Measurements from ENCODE around the gene RNF222. TPM values are rescaled to one million over a fixed set of nuclear protein-coding genes. Genes with fewer than 3 reads are reported as not detected.
A peak's percentile ranks its signal among the peaks of the same experiment; 100 is the strongest.

The RNF222 gene
- total RNA-seq, 2 donors from 2014 or later = not detected

DNA sequence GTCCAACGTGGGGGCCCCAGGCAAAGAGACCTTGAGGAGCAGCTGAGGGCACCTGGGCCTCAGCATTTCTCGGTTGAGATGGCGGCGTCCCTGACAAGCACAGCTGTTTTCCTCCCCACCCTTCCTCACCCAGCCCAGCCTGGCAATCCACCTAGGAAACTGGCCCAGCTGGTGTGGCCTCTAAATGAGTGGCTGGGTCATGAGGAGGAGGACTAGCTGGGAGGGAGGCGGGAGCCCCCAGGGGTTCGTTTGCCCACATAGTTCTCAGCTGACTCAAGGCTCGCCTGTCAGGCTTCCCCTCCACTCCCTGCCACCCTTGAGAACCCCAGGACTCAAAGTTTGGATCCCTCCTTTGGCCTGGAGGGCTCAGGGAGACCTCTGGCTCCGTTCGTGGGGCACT is 5.9 kb downstream of the RNF222 start:
- H3K9me3 Mint-ChIP-seq = no peaks in the 10 kb centered on the region
- no peak overlapping the region for H3K9ac ChIP-seq (ENCODE audit: extremely low read depth, low read length, poor library complexity, severe bottlenecking)
- no peak overlapping the region for H3K4me3 ChIP-seq (ENCODE audit: low read length)
- peak; percentile 82 for DNase-seq
- no peak overlapping the region for H3K4me3 Mint-ChIP-seq
- TF ChIP-seq, protein P1, sequence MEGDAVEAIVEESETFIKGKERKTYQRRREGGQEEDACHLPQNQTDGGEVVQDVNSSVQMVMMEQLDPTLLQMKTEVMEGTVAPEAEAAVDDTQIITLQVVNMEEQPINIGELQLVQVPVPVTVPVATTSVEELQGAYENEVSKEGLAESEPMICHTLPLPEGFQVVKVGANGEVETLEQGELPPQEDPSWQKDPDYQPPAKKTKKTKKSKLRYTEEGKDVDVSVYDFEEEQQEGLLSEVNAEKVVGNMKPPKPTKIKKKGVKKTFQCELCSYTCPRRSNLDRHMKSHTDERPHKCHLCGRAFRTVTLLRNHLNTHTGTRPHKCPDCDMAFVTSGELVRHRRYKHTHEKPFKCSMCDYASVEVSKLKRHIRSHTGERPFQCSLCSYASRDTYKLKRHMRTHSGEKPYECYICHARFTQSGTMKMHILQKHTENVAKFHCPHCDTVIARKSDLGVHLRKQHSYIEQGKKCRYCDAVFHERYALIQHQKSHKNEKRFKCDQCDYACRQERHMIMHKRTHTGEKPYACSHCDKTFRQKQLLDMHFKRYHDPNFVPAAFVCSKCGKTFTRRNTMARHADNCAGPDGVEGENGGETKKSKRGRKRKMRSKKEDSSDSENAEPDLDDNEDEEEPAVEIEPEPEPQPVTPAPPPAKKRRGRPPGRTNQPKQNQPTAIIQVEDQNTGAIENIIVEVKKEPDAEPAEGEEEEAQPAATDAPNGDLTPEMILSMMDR (conservative IDR thresholded peaks at IDR 0.05) = no peak
- H3K36me3 ChIP-seq (ENCODE audit: control insufficient read depth, insufficient read depth, low read length) = no peaks in the 10 kb centered on the region
- no peaks in the 10 kb centered on the region for H3K9me3 ChIP-seq (ENCODE audit: control insufficient read depth, low read length)
- H3K4me1 ChIP-seq (ENCODE audit: control insufficient read depth, insufficient read depth, low read length) = no peaks in the 10 kb centered on the region
- H3K27ac Mint-ChIP-seq = no peak overlapping the region
- peaks cover 11% of the 10 kb centered on the region for H3K27me3 ChIP-seq (ENCODE audit: control insufficient read depth, insufficient read depth, low read length, poor library complexity, severe bottlenecking)
- WGBS, 2 experiments (ENCODE audit: insufficient coverage in 1 of 2, insufficient read length in 1 of 2) = 74% methylated on average over 3 to 9 of the region's 9 CpGs
- no peak overlapping the region for H3K27ac ChIP-seq (ENCODE audit: low read depth, low read length)
- no peaks in the 10 kb centered on the region for H3K36me3 Mint-ChIP-seq (ENCODE audit: low read depth)
- H3K27me3 Mint-ChIP-seq (ENCODE audit: insufficient read depth) = peaks cover 8% of the 10 kb centered on the region
- peaks cover 14% of the 10 kb centered on the region for H3K4me1 Mint-ChIP-seq

DNA sequence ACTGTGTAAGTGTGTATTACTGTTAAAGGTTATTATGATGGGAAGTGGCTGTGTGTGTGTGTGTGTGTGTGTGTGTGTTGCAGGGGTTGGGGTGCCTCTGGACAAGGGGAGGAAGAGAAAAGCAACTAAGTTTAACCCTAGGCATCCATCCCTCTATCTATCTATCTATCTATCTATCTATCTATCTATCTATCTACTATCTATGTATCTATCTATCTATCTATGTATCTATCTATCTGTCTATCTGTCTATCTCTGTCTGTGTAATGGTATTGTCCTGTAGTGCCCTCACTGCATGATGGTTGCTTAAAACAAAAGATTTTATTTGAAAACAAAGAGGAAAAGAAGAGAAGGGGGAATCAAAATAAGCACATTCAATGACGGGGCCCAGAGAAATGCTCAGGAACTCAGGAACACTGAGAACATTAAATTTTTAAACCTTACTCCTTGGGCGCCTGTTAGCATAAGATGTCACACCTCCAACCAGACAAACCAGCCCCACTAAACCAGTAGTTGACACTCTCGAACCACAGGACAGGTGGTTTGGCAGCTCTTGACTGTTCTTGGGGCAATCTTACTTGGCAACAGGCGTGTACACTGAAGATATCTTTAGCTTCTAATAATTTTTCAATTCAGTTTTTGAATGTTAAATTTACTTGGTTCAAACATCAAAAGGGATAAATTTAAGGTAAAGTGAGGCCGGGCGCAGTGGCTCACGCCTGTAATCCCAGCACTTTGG is 9.5 kb downstream of the RNF222 start:
- H3K9me3 ChIP-seq (ENCODE audit: control insufficient read depth, low read length) = no peaks in the 10 kb centered on the region
- Mint-ChIP-seq H3K4me3 (no peak overlapping the region), H3K9me3 (no peaks in the 10 kb centered on the region), H3K4me1 (peaks cover 28% of the 10 kb centered on the region), H3K27ac (no peak overlapping the region), H3K27me3 (ENCODE audit: insufficient read depth) (no peaks in the 10 kb centered on the region), H3K36me3 (ENCODE audit: low read depth) (no peaks in the 10 kb centered on the region)
- H3K4me1 ChIP-seq (ENCODE audit: control insufficient read depth, insufficient read depth, low read length) = peaks cover 5% of the 10 kb centered on the region
- H3K4me3 ChIP-seq (ENCODE audit: low read length) = no peak overlapping the region
- no peak overlapping the region for H3K9ac ChIP-seq (ENCODE audit: extremely low read depth, low read length, poor library complexity, severe bottlenecking)
- DNase-seq = no peak
- no peak overlapping the region for H3K27ac ChIP-seq (ENCODE audit: low read depth, low read length)
- H3K27me3 ChIP-seq (ENCODE audit: control insufficient read depth, insufficient read depth, low read length, poor library complexity, severe bottlenecking) = no peaks in the 10 kb centered on the region
- H3K36me3 ChIP-seq (ENCODE audit: control insufficient read depth, insufficient read depth, low read length) = no peaks in the 10 kb centered on the region
- 91 to 98% methylated on average over 6 to 7 of the region's 7 CpGs for WGBS, 2 experiments (ENCODE audit: insufficient coverage in 1 of 2, insufficient read length in 1 of 2)
- TF ChIP-seq, protein P1 (conservative IDR thresholded peaks at IDR 0.05) = no peak

DNA sequence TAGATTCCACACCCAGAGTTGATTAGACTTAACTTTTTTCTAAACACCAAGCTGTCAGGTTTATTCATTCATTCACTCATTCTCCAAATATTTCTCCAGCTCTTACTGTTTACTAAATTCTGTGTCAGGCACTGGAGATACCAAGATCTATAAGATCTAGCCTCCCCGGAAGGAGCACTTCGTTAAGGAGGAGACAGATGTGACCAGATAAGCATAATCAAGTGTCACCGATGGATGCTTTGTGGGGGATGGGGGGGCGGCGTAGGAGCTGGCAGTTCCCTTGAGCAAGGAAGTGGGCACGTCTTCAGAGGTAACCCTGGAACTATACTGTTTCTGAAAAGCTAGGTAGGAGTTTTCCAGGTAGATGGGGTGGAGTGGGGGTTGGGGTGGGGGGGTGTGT is 10.8 kb downstream of the RNF222 start:
- 63 to 70% methylated on average over 3 to 6 of the region's 6 CpGs for WGBS, 2 experiments (ENCODE audit: insufficient coverage in 1 of 2, insufficient read length in 1 of 2)
- H3K4me1 ChIP-seq (ENCODE audit: control insufficient read depth, insufficient read depth, low read length) = peaks cover 5% of the 10 kb centered on the region
- no peak overlapping the region for H3K9ac ChIP-seq (ENCODE audit: extremely low read depth, low read length, poor library complexity, severe bottlenecking)
- Mint-ChIP-seq H3K9me3 (no peaks in the 10 kb centered on the region), H3K27ac (peak overlapping the region; percentile 80), H3K27me3 (ENCODE audit: insufficient read depth) (no peaks in the 10 kb centered on the region), H3K4me1 (peaks cover 26% of the 10 kb centered on the region), H3K36me3 (ENCODE audit: low read depth) (peaks cover 11% of the 10 kb centered on the region), H3K4me3 (no peak overlapping the region)
- H3K27ac ChIP-seq (ENCODE audit: low read depth, low read length) = no peak overlapping the region
- H3K36me3 ChIP-seq (ENCODE audit: control insufficient read depth, insufficient read depth, low read length) = peaks cover 4% of the 10 kb centered on the region
- peak; percentile 64 for DNase-seq
- TF ChIP-seq, protein P1 (conservative IDR thresholded peaks at IDR 0.05) = no peak
- no peak overlapping the region for H3K4me3 ChIP-seq (ENCODE audit: low read length)
- no peaks in the 10 kb centered on the region for H3K9me3 ChIP-seq (ENCODE audit: control insufficient read depth, low read length)
- H3K27me3 ChIP-seq (ENCODE audit: control insufficient read depth, insufficient read depth, low read length, poor library complexity, severe bottlenecking) = no peaks in the 10 kb centered on the region
